Activated CD4-positive, alpha-beta T cell treated with anti-CD3 and anti-CD28 coated beads, Interleukin-2, amount 50 U/mL, for 48 hours (primary cell): Measurements from ENCODE around the gene INSM2.

Experiments
- DNase-seq, 2 experiments: peaks; one replicate each; pipeline ENCODE4 v3.0.0-alpha.2; 2020

The INSM2 gene, protein sequence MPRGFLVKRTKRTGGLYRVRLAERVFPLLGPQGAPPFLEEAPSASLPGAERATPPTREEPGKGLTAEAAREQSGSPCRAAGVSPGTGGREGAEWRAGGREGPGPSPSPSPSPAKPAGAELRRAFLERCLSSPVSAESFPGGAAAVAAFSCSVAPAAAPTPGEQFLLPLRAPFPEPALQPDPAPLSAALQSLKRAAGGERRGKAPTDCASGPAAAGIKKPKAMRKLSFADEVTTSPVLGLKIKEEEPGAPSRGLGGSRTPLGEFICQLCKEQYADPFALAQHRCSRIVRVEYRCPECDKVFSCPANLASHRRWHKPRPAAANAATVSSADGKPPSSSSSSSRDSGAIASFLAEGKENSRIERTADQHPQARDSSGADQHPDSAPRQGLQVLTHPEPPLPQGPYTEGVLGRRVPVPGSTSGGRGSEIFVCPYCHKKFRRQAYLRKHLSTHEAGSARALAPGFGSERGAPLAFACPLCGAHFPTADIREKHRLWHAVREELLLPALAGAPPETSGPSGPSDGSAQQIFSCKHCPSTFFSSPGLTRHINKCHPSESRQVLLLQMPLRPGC

DNA sequence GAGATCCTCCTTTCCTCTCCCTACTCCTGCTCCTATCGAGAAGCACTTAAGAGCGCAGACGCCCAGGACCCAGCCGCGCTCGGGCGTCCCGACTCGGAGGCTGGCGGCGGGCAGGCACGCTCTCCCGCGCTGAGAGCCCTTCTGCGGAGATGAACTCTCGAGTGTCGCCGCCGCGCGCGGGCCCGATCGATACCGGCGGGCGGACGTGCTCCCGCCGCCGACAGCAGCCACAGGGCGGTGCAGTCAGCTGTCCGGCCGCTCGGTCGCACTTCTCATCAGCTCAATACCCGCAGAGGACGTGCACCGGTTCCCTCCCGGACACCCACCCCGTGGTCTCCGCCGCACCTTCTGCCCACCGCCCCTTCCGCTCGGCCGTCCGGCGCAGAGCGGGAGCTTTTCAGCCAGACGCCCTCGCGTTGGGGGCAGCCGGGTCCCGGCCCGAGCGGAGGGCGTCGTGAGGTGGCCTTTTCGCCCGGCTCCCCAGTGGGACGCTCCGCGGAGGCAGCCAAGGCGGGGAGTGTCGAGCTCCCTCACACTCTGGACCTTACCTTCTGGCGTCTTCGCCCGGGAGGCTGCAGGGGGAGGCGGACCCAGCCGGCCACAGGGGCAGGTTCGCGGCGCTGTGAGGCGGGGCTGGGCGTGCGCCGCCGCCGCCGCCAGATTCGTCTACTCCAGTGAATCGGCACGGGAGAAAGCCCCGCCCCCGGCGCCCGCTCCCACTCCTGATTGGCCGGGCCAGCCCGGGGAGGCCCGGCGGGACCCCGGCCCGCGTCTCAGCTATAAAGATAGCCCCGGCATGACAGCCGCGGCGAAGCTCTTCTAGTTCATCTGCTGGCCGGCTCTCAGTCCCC is at the start of gene INSM2:
Gene INSM2, plus strand, starts transcription at position 808 of the 851 bp plus-strand sequence. CDS start 89 bp downstream, outside the sequence.
- peak; percentile 83 to 86 for DNase-seq

DNA sequence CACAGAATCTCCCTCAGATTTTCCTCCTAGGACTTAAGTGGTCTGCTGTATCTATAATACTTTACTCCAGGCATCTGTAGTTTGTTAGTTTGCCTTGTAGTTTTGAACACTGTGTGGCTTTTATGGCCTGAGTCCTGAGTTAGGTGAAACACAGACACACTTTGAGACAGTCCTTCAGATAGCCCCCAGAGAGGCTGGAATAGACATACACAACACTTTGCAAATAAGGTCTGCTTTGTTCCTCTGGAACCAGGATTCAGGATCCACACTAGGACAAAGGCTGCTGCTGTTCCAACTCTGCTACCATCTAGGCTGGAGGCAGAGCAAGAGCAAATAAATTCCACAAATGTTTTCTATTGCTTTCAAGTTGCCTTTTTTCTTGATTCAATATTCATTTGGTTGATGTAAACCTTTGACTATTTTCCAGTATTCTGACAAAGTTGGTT is 41.4 kb upstream of the INSM2 start:
- no peak for DNase-seq

GRCh38 chr14:35495278-35495677 is 38.7 kb upstream of the INSM2 start:
- DNase-seq: no peak

DNA sequence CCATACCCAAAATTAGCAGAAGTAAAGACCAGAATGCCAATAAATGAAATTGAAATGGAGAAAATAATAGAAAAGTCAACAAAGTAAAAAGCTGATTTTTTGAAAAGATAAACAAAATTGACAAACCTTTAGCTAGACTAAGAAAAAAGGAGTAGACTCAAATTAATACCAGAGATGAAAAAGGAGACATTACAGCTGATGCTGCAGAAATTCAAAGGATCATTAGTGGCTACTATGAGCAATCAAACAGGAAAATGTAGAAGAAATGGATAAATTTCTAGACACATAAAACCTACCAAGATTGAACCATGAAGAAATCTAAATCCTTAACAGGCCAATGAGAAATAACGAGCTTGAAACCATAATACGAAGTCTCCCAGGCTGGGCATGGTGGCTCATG is 34.8 kb upstream of the INSM2 start:
- DNase-seq: no peak

GRCh38 chr14:35503646-35504045 is 30.3 kb upstream of the INSM2 start:
- DNase-seq: no peak

DNA sequence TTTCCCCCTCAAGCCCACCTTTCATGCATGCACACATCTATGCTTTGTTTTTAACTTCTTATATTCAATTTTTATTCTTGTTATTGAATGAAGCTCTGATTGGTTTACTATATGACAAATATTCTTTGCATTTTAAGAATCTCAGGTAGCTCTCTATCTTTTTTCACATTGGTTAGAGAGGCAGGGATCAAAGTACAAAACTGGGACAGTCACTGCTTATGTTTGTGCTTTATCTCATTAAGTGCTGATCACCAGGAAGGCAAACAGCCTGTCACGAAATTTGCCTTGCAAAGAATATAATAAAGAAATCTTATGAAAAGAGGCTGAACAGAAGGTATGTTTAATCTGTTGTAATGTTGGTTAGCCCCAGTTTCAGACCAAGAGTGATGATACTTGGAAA is 29.7 kb upstream of the INSM2 start:
- no peak for DNase-seq

- DNase-seq: no peak
Measured at GRCh38 chr14:35506461-35506860, 27.5 kb upstream of the INSM2 start.

DNA sequence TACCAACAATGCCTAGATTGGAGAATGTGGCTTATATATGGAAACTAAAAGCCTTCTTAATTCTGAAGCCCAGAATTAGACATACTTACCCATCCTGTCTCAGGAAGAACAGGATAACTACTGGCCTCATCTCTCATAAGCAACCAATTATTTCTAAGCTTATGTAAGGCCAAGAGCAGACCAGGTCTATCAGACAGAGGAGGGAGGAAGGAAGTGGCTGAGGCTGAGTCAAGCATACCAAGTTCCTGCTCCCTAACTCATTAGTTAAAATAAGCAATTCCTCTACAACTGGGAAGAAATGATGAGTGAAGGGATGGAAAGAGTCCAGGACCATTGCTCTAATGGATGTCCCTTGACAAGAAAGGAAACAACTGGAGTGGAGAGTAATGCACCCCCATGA is 27.0 kb upstream of the INSM2 start:
- DNase-seq: no peak

- no peak for DNase-seq
Measured at GRCh38 chr14:35509846-35510245, 24.1 kb upstream of the INSM2 start.

DNA sequence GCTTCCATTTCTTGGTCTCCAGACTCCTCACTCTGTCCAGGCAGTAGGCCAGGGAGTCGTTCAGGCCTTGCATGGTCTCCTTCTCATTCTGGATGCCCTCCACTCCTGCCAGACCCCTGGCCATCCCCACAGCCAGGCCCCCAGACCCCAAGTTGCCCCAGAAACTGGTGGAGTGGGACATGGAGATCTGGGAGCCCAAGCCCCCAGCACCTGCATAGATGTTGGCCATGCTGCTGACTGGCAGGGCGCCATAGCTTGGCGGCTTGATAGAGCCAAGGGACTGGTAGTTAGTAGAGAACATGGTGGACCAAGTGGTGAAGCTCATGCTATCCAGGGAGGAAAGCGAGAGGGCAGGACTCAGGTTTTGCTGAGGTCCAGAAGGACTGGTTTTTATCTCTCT is 21.2 kb upstream of the INSM2 start:
- no peak for DNase-seq

- DNase-seq: no peak
Measured at GRCh38 chr14:35515916-35516315, 18.0 kb upstream of the INSM2 start.

GRCh38 chr14:35519986-35520385 is 14.0 kb upstream of the INSM2 start:
- no peak for DNase-seq

DNA sequence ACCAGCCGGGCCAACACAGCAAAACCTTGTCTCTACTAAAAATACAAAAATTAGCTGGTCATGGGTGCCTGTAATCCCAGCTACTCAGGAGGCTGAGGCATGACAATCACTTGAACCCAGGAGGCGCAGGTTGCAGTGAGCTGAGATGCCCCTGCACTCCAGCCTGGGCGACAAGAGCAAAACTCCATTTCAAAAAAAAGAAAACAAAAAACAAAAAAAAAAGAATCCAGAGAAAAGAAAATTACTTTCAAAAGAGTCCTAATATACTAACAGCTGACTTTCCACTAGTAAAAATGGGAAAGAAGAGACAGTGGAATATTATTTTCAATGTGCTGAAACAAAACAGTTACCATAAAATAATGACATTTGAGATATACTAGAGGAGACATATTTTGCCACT is 8.3 kb upstream of the INSM2 start:
- no peak for DNase-seq

DNA sequence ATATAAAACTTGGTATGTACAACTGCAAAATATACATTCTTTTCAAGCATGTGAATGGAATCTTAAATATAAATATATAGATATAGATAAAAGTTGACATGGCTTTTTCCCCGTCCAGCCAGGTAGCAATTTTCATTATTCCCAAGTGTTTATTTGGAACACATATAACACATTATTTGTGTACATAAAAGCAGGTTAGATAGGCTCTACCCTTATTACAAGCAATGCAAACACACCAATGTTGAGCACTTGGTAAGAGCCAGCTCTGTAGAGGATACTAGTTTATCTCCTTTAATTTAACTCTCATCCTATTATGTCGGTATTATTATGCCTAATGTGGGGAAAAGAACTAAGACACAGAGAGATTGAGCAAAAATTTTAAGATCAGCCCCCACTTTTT is 7.0 kb upstream of the INSM2 start:
- no peak for DNase-seq

DNA sequence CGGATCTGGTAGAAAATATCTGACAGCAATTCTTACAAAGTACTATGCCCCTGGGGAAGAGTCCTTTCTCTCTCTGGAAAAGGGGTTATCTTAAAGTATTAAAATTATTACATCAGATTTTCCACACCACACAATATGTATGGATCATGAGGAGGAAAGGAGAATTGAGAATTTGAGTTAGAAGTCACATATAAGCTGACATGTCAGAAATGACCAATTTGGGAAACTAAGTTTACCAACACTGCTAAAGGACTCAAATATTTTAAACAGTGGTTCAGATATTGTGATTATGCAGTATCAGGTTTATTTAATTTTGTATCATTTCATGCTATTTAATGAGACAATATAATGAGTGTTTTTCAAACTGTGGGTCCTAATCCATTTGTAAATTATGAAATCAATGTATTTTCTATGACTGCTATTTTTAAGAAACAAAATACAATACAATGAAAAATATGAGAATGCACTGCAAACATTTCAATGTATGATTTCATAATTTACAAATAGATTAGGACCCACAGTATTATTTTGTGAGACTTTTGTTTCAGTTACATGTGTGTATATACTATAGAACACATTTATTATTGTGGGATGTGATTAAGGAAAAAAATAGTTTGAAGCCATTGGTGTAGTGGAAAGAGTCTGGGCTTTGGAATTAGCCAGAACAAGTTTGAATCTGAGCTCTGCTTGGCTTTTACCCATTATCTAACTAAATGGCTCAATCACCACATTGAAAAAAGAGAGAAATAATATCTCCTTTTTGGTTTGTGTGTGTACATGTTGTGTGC is 1.8 kb upstream of the INSM2 start:
- DNase-seq: no peak

DNA sequence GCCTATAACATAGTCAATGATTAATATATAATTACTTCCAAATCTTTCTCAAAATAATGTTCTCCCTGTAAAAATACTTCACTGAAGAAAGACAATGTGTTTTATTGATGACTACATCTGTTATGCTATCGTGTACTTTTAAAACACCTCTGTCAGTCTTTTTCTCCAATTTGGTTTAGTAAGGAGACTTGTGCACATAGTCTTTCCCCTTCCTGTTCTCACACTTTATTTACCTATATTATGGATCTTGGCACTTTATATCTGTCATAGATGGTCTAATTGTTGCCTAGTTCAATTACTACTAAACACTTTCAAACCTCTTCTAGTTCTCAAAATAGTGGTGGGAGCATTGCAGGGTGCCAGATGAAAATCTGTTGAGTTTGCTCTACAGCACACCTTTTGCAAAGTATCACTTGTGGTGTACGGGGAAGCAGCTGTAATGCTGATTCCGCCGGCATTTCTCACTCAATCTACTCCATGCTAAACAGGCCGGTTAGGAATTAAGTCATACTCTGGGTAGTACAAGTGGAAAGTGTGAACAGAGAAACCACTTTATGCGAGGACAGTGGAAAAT is 1.1 kb upstream of the INSM2 start:
- peak in 1 of 2 experiments; percentile 11 for DNase-seq

DNA sequence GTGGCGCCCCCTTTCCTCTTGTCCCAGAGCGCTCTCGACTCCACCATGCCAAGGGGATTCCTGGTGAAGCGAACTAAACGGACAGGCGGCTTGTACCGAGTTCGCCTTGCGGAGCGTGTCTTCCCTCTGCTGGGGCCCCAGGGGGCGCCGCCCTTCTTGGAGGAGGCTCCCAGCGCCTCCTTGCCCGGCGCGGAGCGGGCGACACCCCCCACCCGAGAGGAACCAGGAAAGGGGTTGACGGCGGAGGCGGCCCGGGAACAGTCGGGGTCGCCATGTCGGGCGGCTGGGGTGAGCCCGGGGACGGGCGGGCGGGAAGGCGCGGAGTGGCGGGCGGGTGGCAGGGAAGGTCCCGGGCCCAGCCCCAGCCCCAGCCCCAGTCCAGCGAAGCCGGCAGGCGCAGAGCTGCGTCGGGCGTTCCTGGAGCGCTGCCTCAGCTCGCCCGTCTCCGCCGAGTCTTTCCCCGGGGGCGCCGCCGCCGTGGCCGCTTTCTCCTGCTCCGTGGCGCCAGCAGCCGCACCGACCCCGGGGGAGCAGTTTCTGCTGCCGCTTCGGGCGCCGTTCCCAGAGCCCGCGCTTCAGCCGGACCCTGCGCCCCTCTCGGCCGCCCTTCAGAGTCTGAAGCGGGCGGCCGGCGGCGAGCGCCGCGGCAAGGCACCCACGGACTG is 376 bp downstream of the INSM2 start:
- DNase-seq: peak in 1 of 2 experiments; percentile 9

- DNase-seq: peak; percentile 68 to 75
Measured at GRCh38 chr14:35534873-35535482, 1.0 kb downstream of the INSM2 start.

- no peak for DNase-seq
Measured at GRCh38 chr14:35535483-35536112, 1.6 kb downstream of the INSM2 start.

GRCh38 chr14:35539969-35540368 is 6.0 kb downstream of the INSM2 start:
- no peak for DNase-seq

- DNase-seq: no peak
Measured at GRCh38 chr14:35543006-35543405, 9.0 kb downstream of the INSM2 start.
